Gastroesophageal sphincter (tissue), 4 donors: ENCODE measurements around the gene ARHGAP30. TPM values are rescaled to one million over a fixed set of nuclear protein-coding genes. Genes with fewer than 3 reads are reported as not detected.

Source experiments
- ATAC-seq: fragments of 150-250 bp; one replicate; pipeline ENCODE4 v1.9.1; 2016; ENCODE audit warnings: mild to moderate bottlenecking, moderate library complexity
- H3K27ac ChIP-seq, 4 donors: fragments of 200-600 bp; sonication (generic) in 3 of 4; 1 replicate in 3 of 4; 2 replicates in 1 of 4; pipeline ENCODE4 v1.5.1; 2016 to 2019
- H3K27me3 ChIP-seq: fragments of 200-600 bp; sonication (generic); one replicate; pipeline ENCODE4 v1.5.1; 2019
- H3K36me3 ChIP-seq, 2 donors: fragments of 200-600 bp; sonication (generic); one replicate each; pipeline ENCODE4 v1.5.1; 2019; ENCODE audit warnings: control low read depth in 1 of 2
- H3K4me1 ChIP-seq, 3 donors: fragments of 200-600 bp; sonication (generic); 1 replicate in 2 of 3; 2 replicates in 1 of 3; pipeline ENCODE4 v1.5.1; 2016 to 2019; ENCODE audit warnings: control low read depth in 2 of 3
- H3K4me3 ChIP-seq, 2 donors: fragments of 200-600 bp; sonication (generic); one replicate each; pipeline ENCODE4 v1.5.1; 2019; ENCODE audit warnings: mild to moderate bottlenecking in 1 of 2, moderate library complexity in 1 of 2
- H3K9me3 ChIP-seq, 3 donors: fragments of 200-600 bp; sonication (generic); one replicate each; pipeline ENCODE4 v1.5.1; 2017 to 2019; ENCODE audit warnings: control low read depth in 2 of 3
- CTCF ChIP-seq, 4 experiments: fragments of 200-600 bp in 2 of 4; fragments of 450-650 bp in 2 of 4; sonication (generic) in 1 of 4; IDR thresholded peaks; one replicate each; pipeline ENCODE4 v1.5.1; 2017 to 2019; ENCODE audit warnings: antibody characterized with exemption in 4 of 4, mild to moderate bottlenecking in 2 of 4, moderate library complexity in 2 of 4
- EP300 ChIP-seq: sonication (generic); formaldehyde crosslinking; IDR thresholded peaks from one replicate; pipeline ENCODE4 v1.6.1; 2017; ENCODE audit warnings: antibody characterized with exemption, mild to moderate bottlenecking
- POLR2A ChIP-seq, 2 donors: fragments of 450-650 bp; IDR thresholded peaks; one replicate each; pipeline ENCODE4 v1.6.1; 2017; ENCODE audit warnings: antibody characterized with exemption in 2 of 2, mild to moderate bottlenecking in 2 of 2, moderate library complexity in 1 of 2
- POLR2AphosphoS5 ChIP-seq: sonication (generic); formaldehyde crosslinking; IDR thresholded peaks from one replicate; pipeline ENCODE4 v1.6.1; 2017; ENCODE audit warnings: antibody characterized with exemption
- WGBS, 2 donors: methylation state at CpG; one replicate each; pipeline ENCODE4 v1.1.5; 2018; ENCODE audit warnings: low coverage in 1 of 2; 5-methylcytosine and 5-hydroxymethylcytosine counted together
- total RNA-seq, 4 donors: library from RNA; depleted of rRNA; stranded (reverse); fragments of >200 nt; gene quantifications; one replicate each; pipeline ENCODE4 v1.1.0, GENCODE V29; 2016

The ARHGAP30 gene
- total RNA-seq, 4 donors from 2014 or later = 1.9 to 11.6 (median 4.4) TPM

GRCh38 chr1:161047436-161048420 lies 22.0 kb downstream of the ARHGAP30 start:
- Histone ChIP-seq H3K36me3 (peaks cover 0 to 13% of the 10 kb centered on the region in 2 donors), H3K4me1 (peaks cover 0 to 26% (median 8%) of the 10 kb centered on the region in 3 donors), H3K9me3 (no peaks in the 10 kb centered on the region), H3K27me3 (peaks cover 4% of the 10 kb centered on the region), H3K4me3 (no peak overlapping the region), H3K27ac (peak overlapping the region in 1 of 4 donors; percentile 97)
- no peak for ATAC-seq
- TF ChIP-seq POLR2A (IDR thresholded peaks at IDR 0.05) (no peak), CTCF (IDR thresholded peaks at IDR 0.05) (no peak), EP300 (no peak), POLR2AphosphoS5 (no peak)
- 98 to 100% methylated on average over 1 to 6 of the region's 18 CpGs for WGBS, 2 donors

- TF ChIP-seq POLR2A (IDR thresholded peaks at IDR 0.05) = no peak
- TF ChIP-seq POLR2AphosphoS5 = no peak
- TF ChIP-seq CTCF (IDR thresholded peaks at IDR 0.05) = no peak
- TF ChIP-seq EP300 = no peak
- no peak for ATAC-seq
- Histone ChIP-seq H3K27me3 (no peaks in the 10 kb centered on the region), H3K4me3 (peak overlapping the region; percentile 90 to 94), H3K27ac (peak overlapping the region; percentile 88 to 97 (median 94)), H3K36me3 (peaks cover 0 to 23% of the 10 kb centered on the region in 2 donors), H3K9me3 (no peaks in the 10 kb centered on the region), H3K4me1 (peaks cover 0 to 35% (median 8%) of the 10 kb centered on the region in 3 donors)
- 61 to 80% methylated on average over 1 to 2 of the region's 2 CpGs for WGBS, 2 donors
Observed at GRCh38 chr1:161046605-161047228, 23.0 kb downstream of the ARHGAP30 start.

GRCh38 chr1:161045736-161046604 lies 23.7 kb downstream of the ARHGAP30 start, which contains the start of gene USF1:
Gene USF1, minus strand, starts transcription at chr1:161045977. Its CDS starts 2,702 bp downstream, at chr1:161043275.
- Histone ChIP-seq H3K4me1 (peaks cover 0 to 35% (median 8%) of the 10 kb centered on the region in 3 donors), H3K27me3 (no peaks in the 10 kb centered on the region), H3K27ac (peak within 1 kb of the TSS; percentile 88 to 97 (median 94)), H3K36me3 (peaks cover 0 to 26% of the 10 kb centered on the region in 2 donors), H3K4me3 (peak within 1 kb of the TSS; percentile 90 to 94), H3K9me3 (no peaks in the 10 kb centered on the region)
- WGBS, 2 donors = 0 to 5% methylated on average over 4 to 14 of the region's 29 CpGs
- ATAC-seq = peak; percentile 98
- TF ChIP-seq POLR2AphosphoS5 = peak; percentile 73
- no peak for TF ChIP-seq CTCF (IDR thresholded peaks at IDR 0.05)
- TF ChIP-seq EP300 = no peak
- TF ChIP-seq POLR2A (IDR thresholded peaks at IDR 0.05) = peak; percentile 37 to 58

- WGBS, 2 donors = 0% methylated on average over 14 to 18 of the region's 48 CpGs
- H3K27me3 ChIP-seq = no peaks in the 10 kb centered on the region
- TF ChIP-seq CTCF (IDR thresholded peaks at IDR 0.05) = no peak
- no peak for TF ChIP-seq EP300
- TF ChIP-seq POLR2AphosphoS5 = no peak
- no peak for TF ChIP-seq POLR2A (IDR thresholded peaks at IDR 0.05)
- peak; percentile 57 for ATAC-seq
- H3K36me3 ChIP-seq = peaks cover 2 to 34% of the 10 kb centered on the region in 2 donors
- H3K4me3 ChIP-seq = peak overlapping the region; percentile 90 to 94
- peaks cover 0 to 35% (median 8%) of the 10 kb centered on the region in 3 donors for H3K4me1 ChIP-seq
- peak overlapping the region; percentile 88 to 97 (median 94) for H3K27ac ChIP-seq
- no peaks in the 10 kb centered on the region for H3K9me3 ChIP-seq
Observed at GRCh38 chr1:161044908-161045735, 24.6 kb downstream of the ARHGAP30 start.
